ENCODE results near the gene WASF1. TPM values are rescaled to one million over a fixed set of nuclear protein-coding genes. Genes with fewer than 3 reads are reported as not detected.

WASF1 gene
- polyA plus RNA-seq, 6 donors from 2014 or later = 6.9 to 21.6 (median 11.2) TPM

- Mint-ChIP-seq H3K27me3 (no peaks in the 10 kb centered on the region), H3K27ac (no peak overlapping the region), H3K4me1 (peaks cover 8 to 21% (median 17%) of the 10 kb centered on the region in 3 donors), H3K9me3 (no peaks in the 10 kb centered on the region), H3K4me3 (no peak overlapping the region), H3K36me3 (peaks cover 0 to 18% of the 10 kb centered on the region in 2 donors)
- ATAC-seq (ENCODE audit: low read depth in 2 of 2) = no peak
- DNase-seq = no peak
These were observed 11.3 kb upstream of the WASF1 start for GRCh38 chr6:110190726-110191125.

- DNase-seq = no peak
These were observed 9.3 kb upstream of the WASF1 start for GRCh38 chr6:110188791-110189190.

GRCh38 chr6:110185879-110186278, 6.4 kb upstream of the WASF1 start:
- H3K27ac Mint-ChIP-seq = peak overlapping the region; percentile 2 to 90 (median 52)
- DNase-seq = no peak
- H3K36me3 Mint-ChIP-seq = peaks cover 0 to 8% of the 10 kb centered on the region in 2 donors
- H3K4me3 Mint-ChIP-seq = peak overlapping the region in 7 of 8 donors; percentile 46 to 82 (median 52)
- H3K4me1 Mint-ChIP-seq = peaks cover 7 to 25% (median 11%) of the 10 kb centered on the region in 3 donors
- ATAC-seq (ENCODE audit: low read depth in 2 of 2) = no peak
- no peaks in the 10 kb centered on the region for H3K9me3 Mint-ChIP-seq
- no peaks in the 10 kb centered on the region for H3K27me3 Mint-ChIP-seq

More at GRCh38 chr6:110188791-110189190, 9.3 kb upstream of the WASF1 start:
- Mint-ChIP-seq H3K4me3 (no peak overlapping the region), H3K27me3 (no peaks in the 10 kb centered on the region), H3K27ac (peak overlapping the region in 1 of 6 donors; percentile 21), H3K9me3 (no peaks in the 10 kb centered on the region), H3K4me1 (peaks cover 7 to 25% (median 11%) of the 10 kb centered on the region in 3 donors), H3K36me3 (peaks cover 0 to 12% of the 10 kb centered on the region in 2 donors)
- no peak for ATAC-seq (ENCODE audit: low read depth in 2 of 2)

- no peaks in the 10 kb centered on the region for H3K9me3 Mint-ChIP-seq
- ATAC-seq (ENCODE audit: low read depth in 2 of 2) (no peak), DNase-seq (no peak)
- no peak overlapping the region for H3K27ac Mint-ChIP-seq
- peaks cover 0 to 8% of the 10 kb centered on the region in 2 donors for H3K36me3 Mint-ChIP-seq
- H3K27me3 Mint-ChIP-seq = no peaks in the 10 kb centered on the region
- peaks cover 7 to 36% (median 14%) of the 10 kb centered on the region in 3 donors for H3K4me1 Mint-ChIP-seq
- no peak overlapping the region for H3K4me3 Mint-ChIP-seq
These were observed 3.9 kb upstream of the WASF1 start for GRCh38 chr6:110183292-110183885.

GRCh38 chr6:110181131-110182030, 1.9 kb upstream of the WASF1 start:
- Mint-ChIP-seq H3K27ac (no peak overlapping the region), H3K9me3 (no peaks in the 10 kb centered on the region), H3K4me1 (peaks cover 7 to 27% (median 16%) of the 10 kb centered on the region in 3 donors), H3K27me3 (no peaks in the 10 kb centered on the region), H3K36me3 (peaks cover 0 to 5% of the 10 kb centered on the region in 2 donors), H3K4me3 (no peak overlapping the region)
- peak; percentile 57 for DNase-seq
- ATAC-seq (ENCODE audit: low read depth in 2 of 2) = peak; percentile 15 to 18

GRCh38 chr6:110180228-110181008, 948 bp upstream of the WASF1 start, which contains the start of gene CDC40:
Gene CDC40, plus strand, starts transcription at chr6:110180427. Its CDS starts 18 bp downstream, at chr6:110180445.
- Mint-ChIP-seq H3K27me3 (no peaks in the 10 kb centered on the region), H3K4me3 (no peak within 1 kb of the TSS), H3K27ac (peak within 1 kb of the TSS in 3 of 6 donors; percentile 5 to 99 (median 85)), H3K4me1 (peaks cover 0 to 18% (median 7%) of the 10 kb centered on the region in 3 donors), H3K9me3 (no peaks in the 10 kb centered on the region), H3K36me3 (no peaks in the 10 kb centered on the region)
- ATAC-seq (ENCODE audit: low read depth in 2 of 2) = peak; percentile 24
- DNase-seq = no peak

- Mint-ChIP-seq H3K9me3 (no peaks in the 10 kb centered on the region), H3K4me3 (peak overlapping the region in 6 of 8 donors; percentile 84 to 96 (median 91)), H3K27ac (peak overlapping the region in 5 of 6 donors; percentile 62 to 94 (median 85)), H3K27me3 (no peaks in the 10 kb centered on the region), H3K36me3 (no peaks in the 10 kb centered on the region), H3K4me1 (peaks cover 0 to 14% (median 6%) of the 10 kb centered on the region in 3 donors)
- peak; percentile 65 to 66 for ATAC-seq (ENCODE audit: low read depth in 2 of 2)
- DNase-seq = peak; percentile 83
These were observed 654 bp downstream of the WASF1 start for GRCh38 chr6:110178626-110179405.

- Mint-ChIP-seq H3K4me3 (no peak overlapping the region), H3K27ac (no peak overlapping the region), H3K4me1 (peaks cover 0 to 5% (median 4%) of the 10 kb centered on the region in 3 donors), H3K36me3 (peaks cover 0 to 4% of the 10 kb centered on the region in 2 donors), H3K9me3 (no peaks in the 10 kb centered on the region), H3K27me3 (no peaks in the 10 kb centered on the region)
- no peak for ATAC-seq (ENCODE audit: low read depth in 2 of 2)
- no peak for DNase-seq
These were observed 5.9 kb downstream of the WASF1 start for GRCh38 chr6:110173506-110174132.

GRCh38 chr6:110170081-110170480, 9.4 kb downstream of the WASF1 start:
- no peak overlapping the region for H3K4me3 Mint-ChIP-seq
- H3K9me3 Mint-ChIP-seq = no peaks in the 10 kb centered on the region
- H3K36me3 Mint-ChIP-seq = peaks cover 0 to 4% of the 10 kb centered on the region in 2 donors
- no peaks in the 10 kb centered on the region for H3K27me3 Mint-ChIP-seq
- no peaks in the 10 kb centered on the region for H3K4me1 Mint-ChIP-seq
- DNase-seq (no peak), ATAC-seq (ENCODE audit: low read depth in 2 of 2) (no peak)
- no peak overlapping the region for H3K27ac Mint-ChIP-seq

GRCh38 chr6:110158479-110158878, 21.0 kb downstream of the WASF1 start:
- DNase-seq (no peak), ATAC-seq (ENCODE audit: low read depth in 2 of 2) (no peak)
- Mint-ChIP-seq H3K36me3 (no peaks in the 10 kb centered on the region), H3K9me3 (peaks cover 0 to 3% (median 0%) of the 10 kb centered on the region in 7 donors), H3K4me1 (peaks cover 7 to 8% (median 8%) of the 10 kb centered on the region in 3 donors), H3K27me3 (no peaks in the 10 kb centered on the region), H3K27ac (no peak overlapping the region), H3K4me3 (no peak overlapping the region)

GRCh38 chr6:110147870-110148269, 31.6 kb downstream of the WASF1 start:
- Mint-ChIP-seq H3K4me3 (peak overlapping the region; percentile 5 to 86 (median 76)), H3K27me3 (no peaks in the 10 kb centered on the region), H3K9me3 (peaks cover 0 to 3% (median 0%) of the 10 kb centered on the region in 7 donors), H3K4me1 (peaks cover 16 to 40% (median 34%) of the 10 kb centered on the region in 3 donors), H3K27ac (peak overlapping the region in 5 of 6 donors; percentile 10 to 83 (median 34)), H3K36me3 (no peaks in the 10 kb centered on the region)
- ATAC-seq (ENCODE audit: low read depth in 2 of 2) (peak in 1 of 2 donors; percentile 61), DNase-seq (no peak)

- DNase-seq (no peak), ATAC-seq (ENCODE audit: low read depth in 2 of 2) (no peak)
- Mint-ChIP-seq H3K36me3 (peaks cover 0 to 8% of the 10 kb centered on the region in 2 donors), H3K9me3 (peaks cover 0 to 8% (median 5%) of the 10 kb centered on the region in 7 donors), H3K4me3 (no peak overlapping the region), H3K4me1 (peaks cover 0 to 4% (median 0%) of the 10 kb centered on the region in 3 donors), H3K27me3 (no peaks in the 10 kb centered on the region), H3K27ac (no peak overlapping the region)
These were observed 38.8 kb downstream of the WASF1 start for GRCh38 chr6:110140650-110141049.

Measured in naive B cell (primary cell).